H1 (cell line): ENCODE measurements around the gene FNDC3A. TPM values are rescaled to one million over a fixed set of nuclear protein-coding genes. Genes with fewer than 3 reads are reported as not detected.
A peak's percentile ranks its signal among the peaks of the same experiment; 100 is the strongest.

Experiments
- CTCF ChIA-PET: fragments of 300-600 bp; sonication (Branson Sonifier 250); formaldehyde crosslinking; loops from one replicate; lab custom pipeline; 2021; ENCODE audit not compliant: partially characterized antibody; lab: Charles Lee
- POLR2A ChIA-PET: fragments of 300-600 bp; sonication (Branson Sonifier 250); formaldehyde crosslinking; loops from one replicate; lab custom pipeline; 2021; ENCODE audit warnings: inconsistent platforms; ENCODE audit not compliant: partially characterized antibody; lab: Charles Lee
- DNase-seq, 2 experiments: peaks; one replicate each; pipeline versions ENCODE4 v3.0.0 to v3.0.0-alpha.2; 2010 to 2022; ENCODE audit warnings: low spot score in 2 of 2, low read depth in 1 of 2, mixed read lengths in 1 of 2
- FAIRE-seq: peaks from 2 replicates; lab custom pipeline; 2011; peaks lifted over from hg19 to GRCh38; lab: Jason Lieb, UNC
- H2AFZ ChIP-seq: 2 replicates; pipeline ENCODE4 v1.8.1; 2012; ENCODE audit warnings: low read length, inconsistent platforms
- H2AK5ac ChIP-seq: 2 replicates; pipeline ENCODE4 v1.6.1; 2013; ENCODE audit warnings: low read depth, low read length
- H2BK120ac ChIP-seq: replicated peaks from 2 replicates; pipeline ENCODE3; 2013; ENCODE audit warnings: low read depth, low read length, inconsistent platforms
- H2BK12ac ChIP-seq: 2 replicates; pipeline ENCODE4 v1.6.1; 2013; ENCODE audit warnings: low read depth, low read length
- H2BK15ac ChIP-seq: 2 replicates; pipeline ENCODE4 v1.6.1; 2013; ENCODE audit warnings: low read length
- H2BK20ac ChIP-seq: 2 replicates; pipeline ENCODE4 v1.6.1; 2013; ENCODE audit warnings: low read length
- H2BK5ac ChIP-seq: 2 replicates; pipeline ENCODE4 v1.6.1; 2013; ENCODE audit warnings: low read depth, low read length
- H3K14ac ChIP-seq: 2 replicates; pipeline ENCODE4 v1.6.1; 2013; ENCODE audit warnings: inconsistent platforms; ENCODE audit not compliant: insufficient read length
- H3K18ac ChIP-seq: 2 replicates; pipeline ENCODE4 v1.6.1; 2013; ENCODE audit warnings: low read length; ENCODE audit errors: extremely low read depth
- H3K23ac ChIP-seq: 2 replicates; pipeline ENCODE4 v1.6.1; 2013; ENCODE audit warnings: inconsistent platforms; ENCODE audit not compliant: insufficient read length
- H3K23me2 ChIP-seq: 2 replicates; pipeline ENCODE4 v1.6.1; 2013; ENCODE audit warnings: low read depth, low read length
- H3K27ac ChIP-seq: 2 replicates; pipeline ENCODE4 v1.6.1; 2011; ENCODE audit warnings: low read depth, low read length, inconsistent platforms
- H3K27me3 ChIP-seq, 4 experiments: replicated peaks in 1 of 4; 1 replicate in 1 of 4; 2 replicates in 3 of 4; pipeline versions ENCODE4 v1.6.1 to v1.8.1; 2011 to 2013; ENCODE audit warnings: low read length in 3 of 4, mild to moderate bottlenecking in 3 of 4, inconsistent platforms in 2 of 4, mixed read lengths in 2 of 4, moderate library complexity in 1 of 4; ENCODE audit not compliant: control insufficient read depth in 3 of 4, insufficient read depth in 3 of 4; ENCODE audit errors: extremely low read depth in 1 of 4
- H3K36me3 ChIP-seq, 4 experiments: 2 replicates each; pipeline versions ENCODE4 v1.6.1 to v1.8.1; 2011 to 2013; ENCODE audit warnings: mild to moderate bottlenecking in 4 of 4, low read length in 3 of 4, moderate library complexity in 2 of 4, control low read depth in 1 of 4, inconsistent platforms in 1 of 4; ENCODE audit not compliant: insufficient read depth in 4 of 4, control insufficient read depth in 2 of 4
- H3K4ac ChIP-seq: replicated peaks from 2 replicates; pipeline ENCODE3; 2013; ENCODE audit warnings: low read length, low read depth, mixed read lengths, inconsistent platforms; ENCODE audit not compliant: insufficient read length
- H3K4me1 ChIP-seq, 4 experiments: replicated peaks in 1 of 4; 1 replicate in 1 of 4; 2 replicates in 3 of 4; pipeline versions ENCODE4 v1.6.1 to v1.8.1; 2011 to 2013; ENCODE audit warnings: low read length in 3 of 4, inconsistent platforms in 2 of 4, mixed read lengths in 1 of 4; ENCODE audit not compliant: insufficient read depth in 4 of 4, control insufficient read depth in 3 of 4
- H3K4me2 ChIP-seq, 2 experiments: 2 replicates each; pipeline versions ENCODE4 v1.6.1 to v1.8.1; 2011 to 2013; ENCODE audit warnings: low read depth in 2 of 2, low read length in 2 of 2, control low read depth in 1 of 2, inconsistent platforms in 1 of 2, mild to moderate bottlenecking in 1 of 2; ENCODE audit not compliant: insufficient read depth in 1 of 2
- H3K4me3 ChIP-seq, 4 experiments: fragments of 200-600, 300-600 bp in 1 of 4; sonication (generic), shearing (Covaris generic), sonication (Bioruptor Twin) in 1 of 4; 2 replicates each; pipeline versions ENCODE4 v1.5.1 to v1.8.1; 2011 to 2016; ENCODE audit warnings: low read length in 4 of 4, low read depth in 3 of 4, control low read depth in 2 of 4, inconsistent platforms in 2 of 4, mild to moderate bottlenecking in 2 of 4, mixed read lengths in 1 of 4, moderate library complexity in 1 of 4; ENCODE audit not compliant: insufficient read depth in 2 of 4; ENCODE audit errors: extremely low read depth in 1 of 4
- H3K56ac ChIP-seq: replicated peaks from 2 replicates; pipeline ENCODE3; 2013; ENCODE audit warnings: low read depth, mild to moderate bottlenecking, mixed read lengths, low read length, inconsistent platforms; ENCODE audit not compliant: insufficient read length
- H3K79me1 ChIP-seq: 2 replicates; pipeline ENCODE4 v1.6.1; 2013; ENCODE audit warnings: low read depth, low read length, control low read depth
- H3K79me2 ChIP-seq, 2 experiments: 2 replicates each; pipeline versions ENCODE4 v1.6.1 to v1.8.1; 2012 to 2013; ENCODE audit warnings: low read length in 2 of 2, mild to moderate bottlenecking in 2 of 2, inconsistent platforms in 1 of 2; ENCODE audit not compliant: insufficient read depth in 2 of 2, control insufficient read depth in 1 of 2
- H3K9ac ChIP-seq, 4 experiments: replicated peaks in 1 of 4; 1 replicate in 1 of 4; 2 replicates in 3 of 4; pipeline versions ENCODE4 v1.6.1 to v1.8.1; 2011 to 2013; ENCODE audit warnings: low read depth in 3 of 4, low read length in 3 of 4, control low read depth in 2 of 4, mild to moderate bottlenecking in 2 of 4, moderate library complexity in 2 of 4, inconsistent platforms in 1 of 4; ENCODE audit errors: extremely low read depth in 1 of 4
- H3K9me3 ChIP-seq, 2 experiments: 2 replicates each; pipeline versions ENCODE4 v1.6.1 to v1.8.1; 2012 to 2013; ENCODE audit warnings: mild to moderate bottlenecking in 2 of 2, moderate library complexity in 2 of 2, control low read depth in 1 of 2, inconsistent platforms in 1 of 2, low read depth in 1 of 2, low read length in 1 of 2, mixed read lengths in 1 of 2; ENCODE audit not compliant: insufficient read depth in 2 of 2
- H4K20me1 ChIP-seq, 2 experiments: replicated peaks in 1 of 2; 2 replicates each; pipeline versions ENCODE3 to v1.8.1; 2011 to 2013; ENCODE audit warnings: inconsistent platforms in 2 of 2, low read length in 2 of 2, mild to moderate bottlenecking in 1 of 2; ENCODE audit not compliant: insufficient read depth in 2 of 2, control insufficient read depth in 1 of 2
- H4K5ac ChIP-seq: 2 replicates; pipeline ENCODE4 v1.6.1; 2013; ENCODE audit warnings: low read length, low read depth, mixed read lengths, inconsistent platforms; ENCODE audit not compliant: insufficient read length
- H4K8ac ChIP-seq: 2 replicates; pipeline ENCODE4 v1.8.0; 2013; ENCODE audit warnings: mild to moderate bottlenecking, moderate library complexity, low read length, inconsistent platforms; ENCODE audit not compliant: insufficient read depth; ENCODE audit errors: extremely low read depth
- H4K91ac ChIP-seq: replicated peaks from 2 replicates; pipeline ENCODE3; 2013; ENCODE audit warnings: low read length, mixed read lengths, inconsistent platforms; ENCODE audit not compliant: insufficient read length
- CHD2 ChIP-seq: IDR thresholded peaks from 2 replicates; pipeline ENCODE4 v1.6.1; 2012; ENCODE audit warnings: low read length, improper control_type of control experiment
- WGBS, 2 experiments: shearing (Covaris generic) in 1 of 2; methylation state at CpG; one replicate each; pipeline versions ENCODE4 v1.1.6 to v1.1.7; 2013 to 2015; ENCODE audit warnings: low lambda C conversion rate in 2 of 2, mixed read lengths in 2 of 2, inconsistent platforms in 1 of 2, low coverage in 1 of 2, missing lambda C conversion rate in 1 of 2; ENCODE audit not compliant: insufficient replicate concordance in 2 of 2, insufficient coverage in 1 of 2, insufficient read length in 1 of 2; ENCODE audit errors: extremely low coverage in 1 of 2, missing lambda C conversion rate in 1 of 2; 5-methylcytosine and 5-hydroxymethylcytosine counted together
- polyA plus RNA-seq, 7 experiments: library from polyadenylated mRNA; depleted of rRNA in 3 of 7; stranded (reverse) in 5 of 7; unstranded in 2 of 7; fragments of >200 nt in 5 of 7; fragments of 200-250 nt in 2 of 7; gene quantifications; 1 replicate in 5 of 7; 2 replicates in 1 of 7; 4 replicates in 1 of 7; pipeline versions ENCODE4 v1.2.1 to v1.2.3, GENCODE V29; 2011 to 2013; ENCODE audit warnings: missing spikeins in 2 of 7, mixed read lengths in 2 of 7
- total RNA-seq: library from RNA; stranded (reverse); fragmentation: NEBNext Ultra II Directional; extraction: Animal tissue kit (Norgen Biotek cat#: 25700); gene quantifications from 2 replicates; pipeline ENCODE4 v1.2.1, GENCODE V29; 2021

Gene FNDC3A
- total and polyA plus RNA-seq, 2 of the 8 experiments (the other 6 are each of a cell fraction or from before 2014, with no cell fraction given), result 14.6 to 26.0 TPM

DNA sequence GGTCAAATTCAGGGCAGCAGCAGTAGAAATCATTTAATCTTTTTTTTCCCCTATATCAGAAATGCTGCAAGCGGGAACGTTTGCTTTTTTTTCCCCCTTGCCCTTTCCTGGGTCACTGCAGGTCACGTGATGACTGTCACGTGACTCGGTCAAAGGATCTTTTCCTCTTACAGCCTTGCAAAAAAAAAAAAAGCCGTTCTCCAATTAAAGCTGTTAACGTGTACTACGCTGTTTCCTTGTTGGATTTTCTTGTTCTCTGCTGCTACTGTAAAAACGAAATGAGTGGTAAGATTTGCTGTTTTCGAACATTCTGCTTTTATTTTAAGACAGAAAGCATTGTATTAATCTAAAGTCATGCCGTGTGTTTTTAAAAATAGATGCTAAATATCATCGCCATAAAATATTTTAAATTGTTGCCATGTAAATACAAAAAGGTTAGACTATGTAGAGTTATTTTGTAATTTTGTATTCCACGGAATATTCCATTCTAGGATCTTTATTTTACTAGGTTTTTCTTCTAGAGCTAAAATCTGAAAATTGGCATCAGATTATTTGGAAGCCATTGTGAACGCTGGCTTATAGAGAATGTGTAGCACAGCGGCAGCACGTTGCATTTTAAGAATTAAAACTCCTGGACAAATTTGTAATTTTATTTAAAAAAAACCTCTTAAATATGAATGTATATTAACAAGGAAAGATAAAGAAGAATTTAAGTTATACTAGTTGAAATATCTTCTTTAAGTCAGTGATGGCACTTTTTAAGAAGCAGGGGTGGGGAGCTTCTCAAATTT, 134.6 kb downstream of the FNDC3A start:
- no peak overlapping the region for H3K4ac ChIP-seq
- H3K36me3 ChIP-seq, result peaks cover 0 to 5% (median 1%) of the 10 kb centered on the region in 4 experiments; a peak in 3 of 8 replicates
- no peak overlapping the region for H2BK20ac ChIP-seq
- H3K9me3 ChIP-seq, result no peaks in the 10 kb centered on the region
- peak overlapping the region; percentile 46 to 98 (median 78) for H3K4me3 ChIP-seq
- FAIRE-seq (peak; percentile 99), DNase-seq (peak in 1 of 2 experiments; percentile 59)
- H2BK12ac ChIP-seq, result no peak overlapping the region
- peaks cover 5% of the 10 kb centered on the region; the same call in 1 of the 2 replicates for H3K23me2 ChIP-seq
- peak overlapping the region; percentile 25 to 85 (median 49); a peak in 5 of 7 replicates for H3K9ac ChIP-seq
- H3K18ac ChIP-seq, result no peak overlapping the region
- no peak overlapping the region for H3K23ac ChIP-seq
- H4K5ac ChIP-seq, result peak overlapping the region; percentile 89
- no peaks in the 10 kb centered on the region for H3K27me3 ChIP-seq
- no peak overlapping the region for H4K91ac ChIP-seq
- no peak overlapping the region for H2BK120ac ChIP-seq
- H2AK5ac ChIP-seq, result no peak overlapping the region
- no peak overlapping the region for H2BK5ac ChIP-seq
- no peaks in the 10 kb centered on the region for H4K20me1 ChIP-seq
- peaks cover 0 to 47% of the 10 kb centered on the region in 2 experiments; a peak in 2 of 4 replicates for H3K79me2 ChIP-seq
- H3K4me2 ChIP-seq, result peak overlapping the region; percentile 60 to 64
- no peak overlapping the region for H3K14ac ChIP-seq
- 2% methylated on average over 16 of the region's 16 CpGs; no CpG with 5 or more reads in 1 of the 2 experiments for WGBS, 2 experiments
- H2AFZ ChIP-seq, result peak overlapping the region; percentile 92
- H3K56ac ChIP-seq, result no peak overlapping the region
- no peaks in the 10 kb centered on the region for H3K79me1 ChIP-seq
- ChIA-PET CTCF (interaction anchor here (0.6 to 1.0 kb wide), 2 partner anchors 9 to 33 kb away, joined by 3 to 4 read pairs; no protein-coding TSS in a partner anchor), POLR2A (interaction anchor here (0.7 to 1.1 kb wide), 3 partner anchors 16 to 435 kb away, joined by 3 to 5 read pairs (median 4); no protein-coding TSS in a partner anchor)
- H2BK15ac ChIP-seq, result no peak overlapping the region
- H3K27ac ChIP-seq, result no peak overlapping the region
- H3K4me1 ChIP-seq, result peaks cover 0 to 2% (median 0%) of the 10 kb centered on the region in 4 experiments; a peak in 2 of 7 replicates
- no peak overlapping the region for H4K8ac ChIP-seq
- TF ChIP-seq CHD2, result no peak
